Breast epithelium (tissue), 3 donors: ENCODE data around the gene MAGT1.
A peak's percentile ranks its signal among the peaks of the same experiment; 100 is the strongest.

ENCODE experiments used
- CTCF ChIP-seq, 3 donors: fragments of 450-650 bp; IDR thresholded peaks; one replicate each; pipeline ENCODE4 v1.5.1; 2016 to 2017; ENCODE audit warnings: antibody characterized with exemption in 3 of 3, mild to moderate bottlenecking in 3 of 3, moderate library complexity in 3 of 3
- POLR2AphosphoS5 ChIP-seq, 3 donors: sonication (generic); formaldehyde crosslinking; IDR thresholded peaks; one replicate each; pipeline ENCODE4 v1.6.1; 2017; ENCODE audit warnings: antibody characterized with exemption in 3 of 3

- peak in 2 of 3 donors; percentile 23 to 25 for TF ChIP-seq CTCF (IDR thresholded peaks at IDR 0.05)
- peak; percentile 44 to 94 (median 84) for TF ChIP-seq POLR2AphosphoS5 (IDR thresholded peaks at IDR 0.05)
Measured at GRCh38 chrX:77899081-77899828, 4.0 kb upstream of the MAGT1 start, which contains the start of gene COX7B.
